ENCODE measurements around the gene ASTE1. TPM values are rescaled to one million over a fixed set of nuclear protein-coding genes. Genes with fewer than 3 reads are reported as not detected.

ASTE1 gene
- total RNA-seq, 1 donor from 2014 or later, result 2.8 TPM

- TF ChIP-seq CTCF (conservative IDR thresholded peaks at IDR 0.05; ENCODE audit: low read depth, low read length), result no peak
- no peak overlapping the region for H3K4me3 ChIP-seq (ENCODE audit: low read depth, low read length)
- no peak for DNase-seq (ENCODE audit: low read depth)
Observed at GRCh38 chr3:131008326-131008725, 18.3 kb downstream of the ASTE1 start.

- H3K4me3 ChIP-seq (ENCODE audit: low read depth, low read length), result no peak overlapping the region
- no peak for DNase-seq (ENCODE audit: low read depth)
- TF ChIP-seq CTCF (conservative IDR thresholded peaks at IDR 0.05; ENCODE audit: low read depth, low read length), result no peak
Observed at GRCh38 chr3:131007782-131008181, 18.8 kb downstream of the ASTE1 start.

- no peak overlapping the region for H3K4me3 ChIP-seq (ENCODE audit: low read depth, low read length)
- no peak for DNase-seq (ENCODE audit: low read depth)
- no peak for TF ChIP-seq CTCF (conservative IDR thresholded peaks at IDR 0.05; ENCODE audit: low read depth, low read length)
Observed at GRCh38 chr3:131007256-131007655, 19.4 kb downstream of the ASTE1 start.

- TF ChIP-seq CTCF (conservative IDR thresholded peaks at IDR 0.05; ENCODE audit: low read depth, low read length), result no peak
- H3K4me3 ChIP-seq (ENCODE audit: low read depth, low read length), result no peak overlapping the region
- no peak for DNase-seq (ENCODE audit: low read depth)
Observed at GRCh38 chr3:131004603-131005002, 22.0 kb downstream of the ASTE1 start.

GRCh38 chr3:131001071-131001470 lies 25.6 kb downstream of the ASTE1 start:
- DNase-seq (ENCODE audit: low read depth), result no peak
- H3K4me3 ChIP-seq (ENCODE audit: low read depth, low read length), result no peak overlapping the region
- TF ChIP-seq CTCF (conservative IDR thresholded peaks at IDR 0.05; ENCODE audit: low read depth, low read length), result no peak

- no peak for TF ChIP-seq CTCF (conservative IDR thresholded peaks at IDR 0.05; ENCODE audit: low read depth, low read length)
- H3K4me3 ChIP-seq (ENCODE audit: low read depth, low read length), result no peak overlapping the region
- no peak for DNase-seq (ENCODE audit: low read depth)
Observed at GRCh38 chr3:130997289-130997688, 29.3 kb downstream of the ASTE1 start.

- no peak overlapping the region for H3K4me3 ChIP-seq (ENCODE audit: low read depth, low read length)
- no peak for TF ChIP-seq CTCF (conservative IDR thresholded peaks at IDR 0.05; ENCODE audit: low read depth, low read length)
- no peak for DNase-seq (ENCODE audit: low read depth)
Observed at GRCh38 chr3:130992344-130992743, 34.3 kb downstream of the ASTE1 start.
